ENCODE measurements around the gene RHBDD3.
A peak's percentile ranks its signal among the peaks of the same experiment; 100 is the strongest.
"Not testable (repeated sequence)": the region's sequence is repeated elsewhere in the genome, so short reads cannot be mapped to it uniquely, and the experiment has no call there.

Gene RHBDD3

DNA sequence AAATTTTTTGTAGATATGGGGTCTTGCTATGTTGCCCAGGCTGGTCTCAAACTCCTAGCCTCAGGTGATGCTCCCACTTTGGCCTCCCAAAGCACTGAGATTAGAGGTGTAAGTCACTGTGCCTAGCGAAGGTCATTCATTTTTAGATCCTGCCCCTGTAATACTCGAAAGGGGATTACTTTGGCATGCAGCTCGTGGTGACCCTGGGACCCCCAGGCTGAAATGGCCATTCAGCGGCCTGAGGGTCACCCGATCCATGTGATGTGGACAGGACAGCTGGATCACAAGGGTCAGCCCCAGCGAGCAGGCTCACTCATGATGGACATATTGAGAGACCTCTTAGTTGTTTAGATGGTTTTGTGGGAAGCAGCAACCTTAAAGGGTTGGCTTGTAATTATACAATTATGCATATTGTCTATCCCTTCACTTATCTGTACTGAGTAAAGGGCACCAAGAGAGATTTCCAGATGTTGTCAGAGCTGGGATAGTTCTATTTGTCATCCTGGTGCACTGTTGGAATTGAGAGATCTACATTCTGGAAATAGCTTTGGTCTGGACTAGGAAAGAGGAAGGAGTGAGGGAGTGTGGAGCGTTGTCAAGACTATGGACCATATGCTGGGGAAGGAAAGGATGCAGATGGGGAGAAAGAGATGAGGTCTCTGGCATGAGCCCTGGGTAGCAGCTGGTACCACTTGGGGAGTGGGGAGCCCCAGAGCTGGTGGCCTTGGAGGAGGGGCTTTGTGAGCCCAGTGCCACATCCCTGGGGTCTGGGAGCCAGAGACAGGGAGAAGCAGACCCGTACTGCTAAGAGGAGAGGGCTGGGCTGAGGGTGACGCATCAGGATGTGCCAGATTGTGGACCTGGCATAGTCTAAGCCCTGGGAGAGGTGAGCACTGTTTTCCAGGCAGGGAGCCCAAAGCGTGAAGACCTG is 15.5 kb downstream of the RHBDD3 start:
- DNase-seq (ENCODE audit: low read depth in 2 of 2) = no peak

DNA sequence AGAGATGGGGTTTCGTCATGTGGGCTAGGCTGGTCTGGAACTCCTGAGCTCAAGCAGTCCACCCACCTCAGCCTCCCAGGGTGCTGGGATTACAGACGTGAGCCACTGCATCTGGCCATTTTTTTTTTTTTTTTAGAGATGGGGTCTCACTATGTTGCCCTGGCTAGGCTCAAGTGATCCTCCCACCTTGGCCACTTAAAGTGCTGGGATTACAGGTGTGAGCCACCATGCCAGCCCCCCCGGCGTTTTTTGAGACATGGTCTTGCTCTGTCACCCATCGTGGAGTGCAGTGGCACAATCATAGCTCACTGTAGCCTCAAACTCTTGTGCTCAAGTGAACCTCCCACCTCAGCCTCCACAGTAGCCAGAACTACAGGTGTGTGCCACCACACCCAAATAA is 16.5 kb downstream of the RHBDD3 start:
- no peak for DNase-seq (ENCODE audit: low read depth in 2 of 2)

DNA sequence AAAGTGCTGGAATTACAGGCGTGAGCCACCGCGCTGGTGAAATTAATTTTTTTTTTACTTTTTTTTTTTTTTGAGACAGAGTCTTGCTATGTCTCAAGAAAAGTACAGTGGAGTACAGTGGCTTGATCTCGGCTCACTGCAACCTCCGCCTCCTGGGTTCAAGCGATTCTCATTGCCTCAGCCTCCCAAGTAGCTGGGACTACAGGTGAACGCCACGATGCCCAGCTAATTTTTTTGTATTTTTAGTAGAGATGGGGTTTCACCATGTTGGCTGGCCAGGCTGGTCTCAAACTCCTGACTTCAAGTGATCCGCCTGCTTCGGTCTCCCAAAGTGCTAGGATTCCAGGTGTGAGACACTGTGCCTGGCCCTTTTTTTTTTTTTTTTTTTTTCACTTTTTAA is 19.9 kb downstream of the RHBDD3 start:
- DNase-seq (ENCODE audit: low read depth in 2 of 2) = not testable (repeated sequence)

DNA sequence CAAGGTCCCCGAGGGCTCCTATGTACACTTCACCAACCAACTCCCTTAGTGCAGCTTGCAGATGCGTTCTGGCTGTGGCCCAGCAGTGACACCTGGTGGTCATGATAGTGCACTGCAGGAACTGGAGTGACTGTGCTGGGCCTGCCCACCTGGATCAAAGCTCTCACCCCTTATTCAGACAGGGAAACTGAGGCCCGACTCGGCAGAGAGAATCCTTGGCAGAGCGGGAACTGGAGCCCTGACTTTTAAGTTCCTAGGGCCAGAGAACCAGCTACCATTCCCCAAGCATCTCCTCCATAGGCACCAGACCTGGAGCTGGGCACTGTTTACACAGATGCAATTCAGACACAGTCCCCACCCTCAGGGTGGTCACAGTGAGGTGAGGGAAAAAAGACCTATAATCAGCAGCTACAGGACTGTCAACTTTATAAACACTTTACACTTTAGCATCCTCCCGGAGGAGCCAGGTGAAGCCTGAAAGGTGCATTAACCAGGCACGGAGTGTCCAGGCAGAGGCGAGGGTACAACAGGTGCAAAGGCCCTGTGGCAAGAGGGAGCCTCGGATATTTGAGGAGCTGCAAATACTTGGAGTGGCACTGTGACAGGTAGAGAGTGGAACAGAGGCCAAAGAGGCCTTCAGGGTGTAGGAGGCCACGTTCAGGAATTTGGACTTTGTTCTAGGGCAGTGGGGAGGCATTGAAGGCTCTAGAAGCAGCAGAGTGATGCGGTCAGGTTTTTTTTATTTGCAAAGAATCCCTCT is 22.0 kb downstream of the RHBDD3 start:
- peak; percentile 37 to 50 for DNase-seq (ENCODE audit: low read depth in 2 of 2)

DNA sequence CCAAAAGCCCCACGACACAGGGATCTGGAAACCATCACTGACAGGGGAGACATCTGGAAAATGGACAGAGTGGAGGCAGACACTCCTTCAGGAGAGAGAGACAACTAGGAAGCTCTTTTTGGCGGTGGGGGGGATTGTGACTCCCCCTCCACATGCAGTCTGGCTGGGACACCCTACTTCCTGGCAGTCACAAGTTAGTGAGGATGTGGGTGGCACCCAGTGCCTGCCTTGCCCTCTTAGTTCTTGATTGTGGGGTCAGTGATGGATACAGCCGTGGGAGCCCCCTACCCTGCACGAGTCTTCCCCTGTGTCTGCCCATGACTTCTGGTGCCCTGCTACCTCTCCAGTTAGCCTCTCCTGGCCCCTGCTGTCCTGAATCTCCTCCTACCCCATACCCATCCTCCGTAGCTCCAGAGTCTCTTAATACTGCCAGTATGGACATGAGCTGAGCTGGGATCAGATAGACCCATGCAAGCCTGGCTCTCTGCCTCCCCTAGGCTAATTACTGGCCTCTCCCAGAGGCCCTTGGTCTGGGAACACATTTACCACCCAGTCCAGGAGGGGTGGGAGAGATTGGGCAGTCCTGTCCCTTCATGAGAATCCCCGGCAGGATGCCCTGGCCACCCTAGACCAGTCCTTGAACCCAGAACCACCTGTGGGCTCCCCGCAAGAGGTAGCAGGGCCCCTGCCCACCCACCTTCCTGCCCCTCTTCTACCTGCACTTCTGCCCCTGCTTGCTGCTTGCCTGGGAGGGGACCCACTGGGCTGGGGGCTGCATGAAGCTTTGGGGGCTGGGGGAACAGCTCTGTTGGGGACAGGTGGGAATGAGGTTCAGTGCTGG is 22.8 kb downstream of the RHBDD3 start:
- DNase-seq (ENCODE audit: low read depth in 2 of 2) = no peak

DNA sequence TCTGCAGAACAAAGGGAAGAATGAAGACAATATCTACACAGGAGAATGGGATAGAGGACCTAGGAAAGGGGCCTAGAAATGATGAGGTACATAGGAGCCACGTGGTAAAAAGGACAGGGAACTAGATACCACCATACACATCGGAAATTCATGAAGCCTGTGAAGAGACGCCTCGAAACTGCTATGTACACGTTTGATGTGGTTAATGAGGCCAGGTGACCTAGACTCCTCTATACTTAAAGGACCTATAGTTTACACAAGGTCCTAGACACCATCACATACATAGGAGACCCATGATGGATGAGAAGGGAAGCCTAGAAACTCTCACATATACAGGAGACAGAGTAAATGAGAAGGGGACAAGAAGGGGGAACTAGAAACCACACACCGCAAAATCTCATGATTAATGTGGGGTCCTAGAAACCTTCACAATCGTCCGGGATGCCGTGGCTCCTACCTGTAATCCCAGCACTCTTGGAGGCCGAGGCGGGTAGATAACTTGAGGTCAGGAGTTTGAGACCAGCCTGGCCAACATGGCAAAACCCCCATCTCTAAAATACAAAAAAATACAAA is 23.8 kb downstream of the RHBDD3 start:
- no peak for DNase-seq (ENCODE audit: low read depth in 2 of 2)

DNA sequence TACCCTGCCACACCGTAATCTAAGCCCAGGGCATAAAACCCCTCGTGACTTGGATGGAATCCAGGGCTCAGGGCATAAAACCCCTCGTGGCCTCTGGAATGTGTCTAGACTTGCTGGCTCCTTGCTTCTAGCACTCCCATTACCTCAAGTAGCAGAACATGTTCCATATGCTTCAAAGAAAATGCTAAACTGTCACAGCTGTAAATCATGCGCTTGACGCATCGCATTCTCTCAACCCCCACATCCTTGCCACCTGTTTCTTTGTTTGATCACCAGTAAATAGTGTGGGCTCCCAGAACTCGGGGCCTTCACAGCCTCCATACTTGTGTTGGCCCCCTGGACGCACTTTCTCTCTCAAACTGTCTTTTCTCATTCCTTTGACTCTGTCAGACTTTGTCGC is 27.3 kb downstream of the RHBDD3 start:
- DNase-seq (ENCODE audit: low read depth in 2 of 2) = not testable (repeated sequence)

DNA sequence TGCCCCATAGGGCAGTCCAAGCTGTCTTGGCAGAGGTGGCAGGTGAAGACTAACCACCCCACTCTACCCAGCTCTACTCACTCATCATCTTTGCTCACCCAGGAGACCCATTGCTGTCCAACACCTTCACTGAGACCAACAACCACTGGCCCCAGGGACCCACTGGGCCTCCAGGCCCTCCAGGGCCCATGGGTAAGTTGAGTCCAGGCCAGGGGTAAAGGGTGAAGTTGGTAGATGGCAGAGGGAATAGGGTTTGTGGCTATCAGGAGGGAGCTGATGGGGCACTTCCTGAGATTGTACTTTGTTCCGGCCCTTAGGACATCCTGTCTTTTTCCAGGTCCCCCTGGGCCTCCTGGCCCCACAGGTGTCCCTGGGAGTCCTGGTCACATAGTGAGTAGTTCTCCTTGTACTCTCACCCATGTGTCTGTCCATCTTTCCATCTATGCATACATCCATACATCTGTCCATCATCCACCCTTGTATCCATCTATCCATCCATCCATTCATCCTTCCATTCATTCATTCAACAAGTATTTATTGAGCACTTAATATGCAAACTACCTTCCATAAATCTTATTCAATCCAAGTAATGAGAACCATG is 34.4 kb downstream of the RHBDD3 start:
- no peak for DNase-seq (ENCODE audit: low read depth in 2 of 2)

DNA sequence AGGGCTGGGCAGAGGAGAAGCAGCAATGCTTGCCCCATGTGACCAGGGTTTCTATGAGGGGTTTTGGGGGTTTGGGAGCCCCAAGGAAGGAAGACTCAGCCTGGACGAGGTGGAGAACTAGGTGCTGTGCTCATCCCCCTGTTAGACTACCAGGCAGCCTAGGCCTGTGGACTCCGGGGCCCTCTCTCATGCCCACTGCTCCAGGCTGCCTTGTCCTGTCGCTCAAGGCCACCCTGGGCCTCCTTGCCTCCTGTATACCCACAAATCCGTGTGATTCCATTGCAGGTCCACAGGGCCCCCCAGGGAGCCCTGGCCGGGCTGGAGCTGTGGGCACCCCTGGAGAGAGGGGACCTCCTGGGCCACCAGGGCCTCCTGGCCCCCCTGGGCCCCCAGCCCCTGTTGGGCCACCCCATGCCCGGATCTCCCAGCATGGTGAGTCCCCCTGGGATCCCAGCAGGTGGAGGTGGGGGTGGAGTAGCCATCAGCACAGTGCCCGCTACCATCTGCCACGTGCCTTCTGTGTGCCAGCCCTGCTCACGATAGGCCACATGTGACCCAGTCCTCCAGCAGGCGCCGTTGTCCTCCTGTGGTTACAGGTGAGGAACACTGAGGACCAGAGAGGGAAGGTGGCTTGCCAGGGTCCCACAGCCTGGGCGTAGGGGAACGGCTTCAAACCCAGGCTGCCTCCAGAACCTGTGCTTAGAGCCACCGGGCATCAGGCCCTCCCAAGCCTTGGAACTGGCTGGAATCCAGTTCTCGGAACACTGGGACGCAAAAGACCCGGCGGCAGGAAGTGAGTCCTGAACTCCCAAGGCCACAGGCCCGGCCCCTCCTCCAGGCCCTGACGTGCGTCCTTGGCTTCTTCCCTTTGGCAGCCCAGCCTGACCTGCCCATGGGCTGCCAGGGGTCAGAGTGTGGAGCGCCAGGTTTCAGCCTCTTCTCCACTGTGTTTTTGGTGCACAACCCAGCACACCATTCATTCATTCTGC is 35.5 kb downstream of the RHBDD3 start:
- DNase-seq (ENCODE audit: low read depth in 2 of 2) = no peak

DNA sequence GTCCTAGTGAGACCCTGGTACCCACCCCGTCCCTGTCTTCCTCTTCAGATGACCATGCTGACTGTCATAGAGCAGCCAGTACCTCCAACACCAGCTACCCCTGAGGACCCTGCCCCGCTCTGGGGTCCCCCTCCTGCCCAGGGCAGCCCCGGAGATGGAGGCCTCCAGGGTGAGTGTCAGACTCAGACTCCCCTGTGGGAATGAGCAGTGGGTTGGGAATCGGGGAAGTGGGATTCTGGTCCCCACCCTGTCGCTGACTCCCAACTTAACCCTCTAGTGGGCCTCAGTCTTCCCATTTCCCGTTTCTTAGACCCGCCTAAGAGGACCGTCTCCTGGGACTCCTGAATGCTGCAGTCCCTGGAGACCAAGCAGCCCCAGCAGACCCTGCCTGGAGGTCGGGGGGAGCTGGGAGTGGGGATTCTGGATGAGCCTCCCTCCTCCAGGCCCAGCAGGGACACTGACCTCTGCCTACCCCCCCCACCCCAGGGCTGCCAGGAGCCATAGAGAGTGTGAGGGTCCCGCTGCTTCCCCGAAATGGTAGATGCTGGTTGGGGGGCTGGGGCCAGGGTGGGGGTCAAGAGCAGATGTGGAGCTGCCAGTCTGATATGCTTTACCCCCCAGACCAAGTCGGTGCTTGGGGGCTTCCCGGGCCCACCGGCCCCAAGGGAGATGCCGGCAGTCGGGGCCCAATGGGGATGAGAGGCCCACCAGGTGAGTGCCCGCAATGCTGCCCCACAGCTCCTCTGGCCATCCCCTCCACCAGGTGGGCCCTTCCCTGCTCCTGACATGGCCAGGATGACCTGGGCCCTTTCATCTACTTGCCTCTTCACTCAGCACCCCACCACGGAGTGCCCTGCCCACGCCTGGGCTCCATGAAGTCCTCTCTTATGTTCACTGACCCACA is 36.6 kb downstream of the RHBDD3 start:
- DNase-seq (ENCODE audit: low read depth in 2 of 2) = no peak

DNA sequence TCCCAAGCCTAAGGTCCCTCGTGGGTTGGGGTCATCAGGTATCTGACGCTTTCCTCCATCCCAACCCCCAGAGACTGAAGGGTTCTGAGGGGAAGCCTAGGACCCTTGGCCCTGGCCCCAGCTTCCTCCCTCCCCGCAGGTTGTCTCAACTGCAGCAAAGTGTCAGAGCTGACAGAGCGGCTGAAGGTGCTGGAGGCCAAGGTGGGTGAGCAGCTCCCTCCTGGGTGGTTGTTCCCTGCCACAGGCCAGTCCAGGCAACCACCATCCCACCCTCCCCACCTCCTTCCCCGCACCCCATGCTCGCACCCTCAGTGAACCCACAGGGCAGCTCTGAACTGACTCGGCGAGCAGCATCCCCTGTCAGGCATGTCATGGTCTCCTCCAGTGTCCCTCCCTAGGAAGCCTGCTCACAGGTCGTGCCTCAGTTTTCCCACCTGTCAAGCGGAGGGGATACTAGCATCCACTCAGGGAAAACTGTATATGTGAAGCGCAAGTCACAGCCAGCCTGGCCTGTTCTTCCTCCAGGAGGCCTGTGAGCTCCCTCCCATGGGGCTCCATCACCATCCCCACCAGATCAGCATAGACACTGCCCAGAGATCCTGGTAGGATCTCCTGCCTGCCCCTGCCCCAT is 41.3 kb downstream of the RHBDD3 start:
- no peak for DNase-seq (ENCODE audit: low read depth in 2 of 2)

DNA sequence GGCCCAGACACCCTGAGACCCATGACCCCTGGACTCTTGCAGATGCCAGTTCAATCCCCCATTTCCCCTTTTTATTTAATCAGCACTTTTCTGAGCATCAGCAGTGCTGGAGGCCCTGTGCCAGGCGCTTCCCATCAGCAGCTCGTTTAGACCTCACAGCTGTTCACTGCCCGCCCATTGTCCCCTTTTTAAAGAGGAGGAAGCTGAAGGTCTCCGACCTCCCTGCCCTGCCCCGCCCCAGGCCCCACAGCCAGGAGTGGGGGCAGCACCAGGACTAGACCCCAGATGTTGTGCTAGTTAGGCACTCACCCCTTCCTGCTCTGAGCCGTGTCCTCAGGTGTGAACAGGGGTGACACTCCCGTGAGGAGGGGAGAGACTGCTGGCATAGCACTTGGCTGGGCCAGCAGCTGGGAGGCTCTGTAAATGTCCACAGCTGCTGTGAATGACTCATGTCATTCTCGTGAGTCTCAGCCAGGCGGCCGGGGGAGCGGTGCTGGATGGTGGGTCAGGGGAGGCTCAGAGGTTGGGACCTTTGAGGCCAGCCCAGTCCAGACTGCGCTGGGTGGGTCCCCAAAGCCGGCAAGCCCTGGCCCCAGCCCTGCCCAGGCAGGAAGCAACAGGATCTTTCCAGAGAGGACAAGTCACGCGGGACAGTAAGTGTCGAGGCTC is 42.2 kb downstream of the RHBDD3 start:
- DNase-seq (ENCODE audit: low read depth in 2 of 2) = no peak

DNA sequence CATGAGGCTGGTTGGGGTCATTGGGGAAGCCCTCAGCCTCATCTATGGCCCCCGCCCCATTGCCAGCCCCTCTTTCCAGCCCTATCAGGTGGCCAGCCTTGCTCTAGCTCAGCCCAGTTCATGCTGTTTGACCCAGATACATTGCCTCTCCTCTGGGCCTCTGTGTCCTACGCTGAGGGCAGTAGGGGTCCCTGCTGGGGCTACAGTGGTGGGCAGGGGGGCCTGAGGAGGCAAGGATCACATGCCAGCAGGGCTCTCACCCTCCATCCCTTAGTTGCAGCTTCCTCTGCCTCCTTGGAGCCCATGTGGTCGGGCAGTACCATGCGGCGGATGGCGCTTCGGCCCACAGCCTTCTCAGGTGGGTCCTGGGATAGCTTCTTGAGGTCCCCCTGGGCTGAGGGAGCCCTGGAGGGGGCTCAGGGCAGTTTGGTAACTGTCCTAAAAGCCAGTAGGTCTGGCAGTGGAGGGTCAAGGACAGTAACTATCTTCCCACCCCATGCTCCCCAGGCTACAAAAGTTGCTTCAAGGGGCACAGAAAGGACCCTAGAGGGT is 42.8 kb downstream of the RHBDD3 start:
- no peak for DNase-seq (ENCODE audit: low read depth in 2 of 2)

DNA sequence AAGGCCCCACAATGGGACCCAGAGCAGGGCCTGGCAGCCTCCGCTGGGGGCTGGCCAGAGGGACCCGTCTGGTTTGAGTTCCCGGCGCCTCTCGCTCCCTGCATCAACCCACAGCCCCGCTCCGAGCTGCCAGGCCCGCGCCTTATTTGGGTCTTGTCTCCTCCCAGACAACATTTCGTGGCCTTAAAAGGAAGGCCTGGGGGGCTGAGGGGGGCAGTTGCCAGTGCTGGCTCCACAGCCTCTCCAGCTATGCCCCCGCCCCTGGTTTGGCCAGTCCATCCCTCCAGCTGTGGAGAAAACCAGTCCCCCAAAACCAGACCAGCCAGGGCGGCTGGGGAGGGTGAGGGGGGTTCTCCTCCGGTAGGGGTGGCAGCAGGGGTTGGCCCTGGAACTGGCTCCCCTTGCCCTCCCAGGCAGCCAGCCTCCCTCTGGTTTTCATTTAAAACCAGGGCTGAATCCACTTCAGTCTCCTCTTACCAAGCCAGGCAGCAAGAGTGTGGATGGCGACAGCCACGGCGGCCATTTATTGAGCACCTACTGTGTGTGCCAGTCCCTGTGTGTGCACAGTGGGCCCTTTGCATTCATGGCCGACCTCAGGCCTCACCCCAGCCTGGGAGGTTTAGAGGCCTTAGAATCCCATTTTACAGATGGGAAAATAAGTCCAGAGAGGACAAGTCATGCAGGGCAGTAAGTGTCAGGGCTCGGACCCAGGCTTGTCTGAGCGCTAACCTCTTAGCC is 43.5 kb downstream of the RHBDD3 start:
- no peak for DNase-seq (ENCODE audit: low read depth in 2 of 2)

DNA sequence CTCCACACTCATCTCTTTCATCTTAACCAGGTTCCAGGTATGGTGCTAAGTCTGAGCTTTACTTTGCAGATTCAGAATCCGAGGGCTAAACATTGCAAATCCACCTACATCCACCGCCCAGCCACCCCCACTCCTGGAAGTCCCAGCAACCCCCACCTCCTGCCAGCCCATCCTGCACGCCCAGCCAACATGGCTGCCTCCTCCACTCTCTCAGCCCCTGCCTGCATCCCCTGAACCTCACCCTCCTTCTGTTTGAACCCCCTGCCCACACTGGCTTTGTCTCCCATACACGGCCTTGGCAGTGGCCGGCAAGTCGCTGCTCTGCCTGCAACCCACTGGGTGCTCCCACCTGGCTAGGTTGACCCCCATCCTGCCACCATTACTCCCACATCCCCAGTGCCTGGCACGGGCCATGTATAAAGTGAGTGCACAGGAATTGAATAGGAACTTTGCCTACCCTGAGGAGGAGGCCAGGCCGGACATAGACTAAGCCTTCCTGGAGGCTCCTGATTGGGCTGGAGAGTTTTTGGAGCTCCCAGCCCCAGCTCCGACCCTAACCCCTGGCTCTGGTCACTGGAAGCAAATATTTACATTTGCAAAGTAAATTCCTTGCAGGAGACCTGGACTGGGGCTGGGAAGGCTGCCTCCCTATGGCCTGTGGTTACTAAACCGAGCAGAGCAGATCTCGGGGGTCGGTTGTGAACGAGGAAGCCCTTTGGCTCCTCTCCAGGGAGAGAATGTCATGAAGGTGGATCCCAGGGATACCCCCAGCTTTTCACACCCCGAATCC is 47.7 kb downstream of the RHBDD3 start:
- no peak for DNase-seq (ENCODE audit: low read depth in 2 of 2)

DNA sequence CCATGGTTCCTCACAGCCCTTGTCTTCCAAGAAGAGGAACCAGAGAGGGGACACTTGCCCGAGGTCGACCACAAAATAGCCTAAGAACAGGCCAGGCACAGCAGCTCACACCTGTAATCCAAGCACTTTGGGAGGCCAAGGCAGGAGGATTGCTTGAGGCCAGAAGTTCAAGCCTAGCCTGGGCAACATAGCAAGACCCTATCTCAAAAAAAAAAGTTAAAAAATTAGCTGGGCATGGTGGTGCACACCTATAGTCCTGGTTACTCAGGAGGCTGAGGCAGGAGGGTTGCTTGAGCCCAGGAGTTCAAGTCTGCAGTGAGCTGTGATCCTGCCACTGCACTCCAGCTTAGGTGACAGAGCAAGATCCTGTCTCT is 48.4 kb downstream of the RHBDD3 start:
- not testable (repeated sequence) for DNase-seq (ENCODE audit: low read depth in 2 of 2)
